ENCODE data around the gene COL27A1. TPM values are rescaled to one million over a fixed set of nuclear protein-coding genes. Genes with fewer than 3 reads are reported as not detected.

Gene COL27A1
- total RNA-seq, 1 experiment from 2014 or later, result 12.0 TPM

- Histone ChIP-seq H3K36me3 (ENCODE audit: control insufficient read depth in 1 of 2, insufficient read depth in 2 of 2, low read length in 2 of 2) (no peaks in the 10 kb centered on the region), H3K4me3 (replicated peaks in 1 of 2; ENCODE audit: low read depth in 1 of 2, low read length in 2 of 2) (no peak overlapping the region), H4K20me1 (ENCODE audit: insufficient read depth) (no peaks in the 10 kb centered on the region), H3K9me2 (ENCODE audit: insufficient read depth) (no peaks in the 10 kb centered on the region), H3K27me3 (ENCODE audit: insufficient read depth, low read length) (no peaks in the 10 kb centered on the region), H3K4me1 (ENCODE audit: control insufficient read depth in 1 of 2, insufficient read depth in 2 of 2, low read length in 2 of 2) (peaks cover 0 to 5% of the 10 kb centered on the region in 2 experiments; a peak in 2 of 4 replicates), H3K27ac (ENCODE audit: low read depth, low read length) (no peak overlapping the region), H3K79me2 (ENCODE audit: insufficient read depth, low read length) (no peaks in the 10 kb centered on the region), H3K4me2 (ENCODE audit: low read length) (no peak overlapping the region), H2AFZ (ENCODE audit: low read depth, low read length, poor library complexity, severe bottlenecking) (no peak overlapping the region), H3K9ac (ENCODE audit: low read length) (no peak overlapping the region), H3K9me3 (ENCODE audit: control insufficient read depth in 1 of 2, insufficient read depth in 1 of 2, low read depth in 1 of 2, low read length in 2 of 2) (no peaks in the 10 kb centered on the region)
- intact Hi-C loops (cut with micrococcal nuclease), result no loop called here
- TF ChIP-seq TCF7L2 (IDR thresholded peaks at IDR 0.05; ENCODE audit: borderline replicate concordance, extremely low read depth, insufficient read depth, insufficient read length) (no peak), YY1 (IDR thresholded peaks at IDR 0.05; ENCODE audit: extremely low read depth, insufficient replicate concordance, low read depth, low read length) (no peak), RAD21 (IDR thresholded peaks at IDR 0.05; ENCODE audit: low read depth) (no peak), SP1 (IDR thresholded peaks at IDR 0.05; ENCODE audit: low read depth) (no peak), POLR2AphosphoS5 (IDR thresholded peaks at IDR 0.05; ENCODE audit: low read depth, low read length) (no peak)
- TF ChIP-seq, protein P1, sequence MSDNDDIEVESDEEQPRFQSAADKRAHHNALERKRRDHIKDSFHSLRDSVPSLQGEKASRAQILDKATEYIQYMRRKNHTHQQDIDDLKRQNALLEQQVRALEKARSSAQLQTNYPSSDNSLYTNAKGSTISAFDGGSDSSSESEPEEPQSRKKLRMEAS (IDR thresholded peaks at IDR 0.05), result no peak
- DNase-seq (ENCODE audit: low read depth, low spot score) (no peak), ATAC-seq (no peak)
- BruUV-seq (replicated peaks), result no TSS peak
- RAD21 ChIA-PET (ENCODE audit: low non-redundant PET in 1 of 2, low total read pairs in 2 of 2, uncharacterized antibody in 2 of 2, unreplicated experiment in 2 of 2), result no interaction called here
- POLR2A ChIA-PET, result no interaction called here
- CTCF ChIA-PET, result no interaction called here
Observed at GRCh38 chr9:114202396-114202795, 47.1 kb downstream of the COL27A1 start.

DNA sequence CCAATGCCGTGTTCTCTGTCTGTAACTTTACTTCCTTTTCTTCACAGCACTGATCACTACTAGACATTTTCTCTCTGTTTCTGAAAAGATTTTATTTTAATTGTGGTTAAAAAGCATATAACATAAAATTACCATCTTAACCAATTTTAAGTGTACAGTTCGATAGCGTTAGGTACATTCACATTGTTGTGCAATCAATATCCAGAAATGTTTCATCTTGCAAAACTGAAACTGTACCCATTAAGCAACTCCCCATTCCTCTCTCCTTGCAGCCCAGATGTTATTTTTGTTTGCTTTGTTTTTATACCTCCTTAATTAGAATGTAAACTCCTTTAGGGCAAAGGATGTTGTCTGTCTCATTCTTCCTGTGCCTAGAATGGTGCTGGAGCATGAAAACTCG, 47.5 kb downstream of the COL27A1 start:
- Histone ChIP-seq H3K4me1 (ENCODE audit: control insufficient read depth in 1 of 2, insufficient read depth in 2 of 2, low read length in 2 of 2) (peaks cover 0 to 9% of the 10 kb centered on the region in 2 experiments; a peak in 2 of 4 replicates), H3K9ac (ENCODE audit: low read length) (no peak overlapping the region), H3K36me3 (ENCODE audit: control insufficient read depth in 1 of 2, insufficient read depth in 2 of 2, low read length in 2 of 2) (no peaks in the 10 kb centered on the region), H3K79me2 (ENCODE audit: insufficient read depth, low read length) (no peaks in the 10 kb centered on the region), H3K27ac (ENCODE audit: low read depth, low read length) (no peak overlapping the region), H2AFZ (ENCODE audit: low read depth, low read length, poor library complexity, severe bottlenecking) (no peak overlapping the region), H4K20me1 (ENCODE audit: insufficient read depth) (no peaks in the 10 kb centered on the region), H3K4me3 (replicated peaks in 1 of 2; ENCODE audit: low read depth in 1 of 2, low read length in 2 of 2) (no peak overlapping the region), H3K9me2 (ENCODE audit: insufficient read depth) (no peaks in the 10 kb centered on the region), H3K9me3 (ENCODE audit: control insufficient read depth in 1 of 2, insufficient read depth in 1 of 2, low read depth in 1 of 2, low read length in 2 of 2) (no peaks in the 10 kb centered on the region), H3K27me3 (ENCODE audit: insufficient read depth, low read length) (no peaks in the 10 kb centered on the region), H3K4me2 (ENCODE audit: low read length) (no peak overlapping the region)
- DNase-seq (ENCODE audit: low read depth, low spot score) (no peak), ATAC-seq (no peak)
- ChIA-PET RAD21 (ENCODE audit: low non-redundant PET in 1 of 2, low total read pairs in 2 of 2, uncharacterized antibody in 2 of 2, unreplicated experiment in 2 of 2) (no interaction called here), CTCF (no interaction called here), POLR2A (no interaction called here)
- intact Hi-C loops (cut with micrococcal nuclease), result no loop called here
- no TSS peak for BruUV-seq (replicated peaks)
- TF ChIP-seq ZNF274 (IDR thresholded peaks at IDR 0.05; ENCODE audit: low read depth, low read length) (no peak), EZH2phosphoT487 (IDR thresholded peaks at IDR 0.05; ENCODE audit: borderline replicate concordance) (no peak), TCF7L2 (IDR thresholded peaks at IDR 0.05; ENCODE audit: borderline replicate concordance, extremely low read depth, insufficient read depth, insufficient read length) (no peak), POLR2A (IDR thresholded peaks at IDR 0.05; ENCODE audit: borderline replicate concordance, extremely low read depth, insufficient read depth, insufficient read length) (no peak), CEBPB (IDR thresholded peaks at IDR 0.05; ENCODE audit: low read depth) (no peak), SP1 (IDR thresholded peaks at IDR 0.05; ENCODE audit: low read depth) (no peak), FOSL1 (IDR thresholded peaks at IDR 0.05; ENCODE audit: low read depth) (no peak), POLR2AphosphoS5 (IDR thresholded peaks at IDR 0.05; ENCODE audit: low read depth, low read length) (no peak), EZH2 (IDR thresholded peaks at IDR 0.05) (no peak), JUND (IDR thresholded peaks at IDR 0.05) (no peak), ZBTB33 (IDR thresholded peaks at IDR 0.05; ENCODE audit: extremely low read depth, insufficient replicate concordance, low read length) (no peak), YY1 (IDR thresholded peaks at IDR 0.05; ENCODE audit: extremely low read depth, insufficient replicate concordance, low read depth, low read length) (no peak)
- TF ChIP-seq, protein P1 (IDR thresholded peaks at IDR 0.05), result no peak
- TF ChIP-seq, protein P2, sequence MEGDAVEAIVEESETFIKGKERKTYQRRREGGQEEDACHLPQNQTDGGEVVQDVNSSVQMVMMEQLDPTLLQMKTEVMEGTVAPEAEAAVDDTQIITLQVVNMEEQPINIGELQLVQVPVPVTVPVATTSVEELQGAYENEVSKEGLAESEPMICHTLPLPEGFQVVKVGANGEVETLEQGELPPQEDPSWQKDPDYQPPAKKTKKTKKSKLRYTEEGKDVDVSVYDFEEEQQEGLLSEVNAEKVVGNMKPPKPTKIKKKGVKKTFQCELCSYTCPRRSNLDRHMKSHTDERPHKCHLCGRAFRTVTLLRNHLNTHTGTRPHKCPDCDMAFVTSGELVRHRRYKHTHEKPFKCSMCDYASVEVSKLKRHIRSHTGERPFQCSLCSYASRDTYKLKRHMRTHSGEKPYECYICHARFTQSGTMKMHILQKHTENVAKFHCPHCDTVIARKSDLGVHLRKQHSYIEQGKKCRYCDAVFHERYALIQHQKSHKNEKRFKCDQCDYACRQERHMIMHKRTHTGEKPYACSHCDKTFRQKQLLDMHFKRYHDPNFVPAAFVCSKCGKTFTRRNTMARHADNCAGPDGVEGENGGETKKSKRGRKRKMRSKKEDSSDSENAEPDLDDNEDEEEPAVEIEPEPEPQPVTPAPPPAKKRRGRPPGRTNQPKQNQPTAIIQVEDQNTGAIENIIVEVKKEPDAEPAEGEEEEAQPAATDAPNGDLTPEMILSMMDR (IDR thresholded peaks at IDR 0.05 in 2 of 3, conservative IDR thresholded peaks at IDR 0.05 in 1 of 3; ENCODE audit: borderline replicate concordance in 1 of 3, insufficient read depth in 1 of 3, low read depth in 2 of 3, low read length in 2 of 3), result no peak

All from HCT116 (cell line).